Measurements from ENCODE around the gene KMT2E. TPM values are rescaled to one million over a fixed set of nuclear protein-coding genes. Genes with fewer than 3 reads are reported as not detected.

KMT2E gene
- total and polyA plus RNA-seq, 2 donors (not counting 3 experiments of a cell fraction or from before 2014, with no cell fraction given): 19.0 to 74.8 TPM

DNA sequence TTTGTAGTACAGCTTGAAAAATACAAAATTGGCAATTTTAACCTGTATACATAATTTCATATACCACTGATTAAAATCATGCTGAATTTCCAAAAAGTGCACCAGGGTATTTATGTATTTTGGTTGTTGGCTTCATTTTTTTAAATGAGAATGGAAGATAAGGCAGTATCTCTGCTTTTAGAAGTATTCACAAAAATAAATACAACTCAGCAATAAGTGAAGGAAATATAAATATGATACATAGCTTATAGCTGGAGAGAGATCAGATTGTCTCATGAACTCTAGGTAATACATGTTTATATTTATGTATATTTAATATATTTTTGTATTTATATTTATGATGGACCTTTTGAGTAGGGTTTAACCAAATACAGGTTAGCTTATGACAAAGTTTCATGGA, 81.0 kb downstream of the KMT2E start:
- no TSS peak for BruUV-seq (replicated peaks)
- H2AFZ ChIP-seq (ENCODE audit: low read depth, low read length): no peak overlapping the region
- DNase-seq (ENCODE audit: low read depth, low spot score) (no peak), FAIRE-seq (no peak)
- peaks cover 8 to 9% of the 10 kb centered on the region in 2 experiments for H3K36me3 ChIP-seq (ENCODE audit: control insufficient read depth in 2 of 2, extremely low read depth in 1 of 2, insufficient read depth in 2 of 2, low read length in 2 of 2)
- intact Hi-C loops (cut with micrococcal nuclease): loop anchor here (5.0 kb wide), 2 partner anchors 78 to 148 kb away; no protein-coding TSS in a partner anchor
- peaks cover 9% of the 10 kb centered on the region for H3K79me2 ChIP-seq (ENCODE audit: control insufficient read depth, insufficient read depth, low read length)
- H3K9ac ChIP-seq (replicated peaks; ENCODE audit: extremely low read depth, insufficient read depth, low read length): no peak overlapping the region
- H3K9me1 ChIP-seq (replicated peaks; ENCODE audit: control insufficient read depth, extremely low read depth, insufficient read depth, low read length): no peaks in the 10 kb centered on the region
- H3K4me3 ChIP-seq (replicated peaks in 1 of 3; ENCODE audit: insufficient read depth in 1 of 3, low read depth in 1 of 3, low read length in 3 of 3): no peak overlapping the region
- H4K20me1 ChIP-seq (replicated peaks; ENCODE audit: control insufficient read depth, extremely low read depth, insufficient read depth, low read length): no peaks in the 10 kb centered on the region
- peaks cover 24% of the 10 kb centered on the region for H3K4me1 ChIP-seq (ENCODE audit: control insufficient read depth, extremely low read depth, insufficient read depth, low read length)
- no peaks in the 10 kb centered on the region for H3K9me3 ChIP-seq (replicated peaks; ENCODE audit: control insufficient read depth, insufficient read depth, low read length)
- no peak for TF ChIP-seq FOS (IDR thresholded peaks at IDR 0.05; ENCODE audit: borderline replicate concordance, insufficient read depth, low read length)
- no peak for TF ChIP-seq GATA2 (IDR thresholded peaks at IDR 0.05; ENCODE audit: insufficient read depth, insufficient read length, low read depth, low read length)
- TF ChIP-seq, protein P1, sequence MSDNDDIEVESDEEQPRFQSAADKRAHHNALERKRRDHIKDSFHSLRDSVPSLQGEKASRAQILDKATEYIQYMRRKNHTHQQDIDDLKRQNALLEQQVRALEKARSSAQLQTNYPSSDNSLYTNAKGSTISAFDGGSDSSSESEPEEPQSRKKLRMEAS (IDR thresholded peaks at IDR 0.05; ENCODE audit: insufficient read depth, insufficient read length): no peak
- no peak for TF ChIP-seq MYC (IDR thresholded peaks at IDR 0.05; ENCODE audit: low read depth, low read length)
- TF ChIP-seq, protein P2, sequence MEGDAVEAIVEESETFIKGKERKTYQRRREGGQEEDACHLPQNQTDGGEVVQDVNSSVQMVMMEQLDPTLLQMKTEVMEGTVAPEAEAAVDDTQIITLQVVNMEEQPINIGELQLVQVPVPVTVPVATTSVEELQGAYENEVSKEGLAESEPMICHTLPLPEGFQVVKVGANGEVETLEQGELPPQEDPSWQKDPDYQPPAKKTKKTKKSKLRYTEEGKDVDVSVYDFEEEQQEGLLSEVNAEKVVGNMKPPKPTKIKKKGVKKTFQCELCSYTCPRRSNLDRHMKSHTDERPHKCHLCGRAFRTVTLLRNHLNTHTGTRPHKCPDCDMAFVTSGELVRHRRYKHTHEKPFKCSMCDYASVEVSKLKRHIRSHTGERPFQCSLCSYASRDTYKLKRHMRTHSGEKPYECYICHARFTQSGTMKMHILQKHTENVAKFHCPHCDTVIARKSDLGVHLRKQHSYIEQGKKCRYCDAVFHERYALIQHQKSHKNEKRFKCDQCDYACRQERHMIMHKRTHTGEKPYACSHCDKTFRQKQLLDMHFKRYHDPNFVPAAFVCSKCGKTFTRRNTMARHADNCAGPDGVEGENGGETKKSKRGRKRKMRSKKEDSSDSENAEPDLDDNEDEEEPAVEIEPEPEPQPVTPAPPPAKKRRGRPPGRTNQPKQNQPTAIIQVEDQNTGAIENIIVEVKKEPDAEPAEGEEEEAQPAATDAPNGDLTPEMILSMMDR (IDR thresholded peaks at IDR 0.05; ENCODE audit: extremely low read depth in 1 of 2, insufficient read depth in 1 of 2, low read depth in 1 of 2, low read length in 2 of 2): no peak
- no peak for TF ChIP-seq POLR2AphosphoS5 (IDR thresholded peaks at IDR 0.05; ENCODE audit: insufficient read depth, low read depth, low read length)
- TF ChIP-seq POLR2A (IDR thresholded peaks at IDR 0.05; ENCODE audit: low read depth, low read length): no peak
- TF ChIP-seq JUN (IDR thresholded peaks at IDR 0.05; ENCODE audit: borderline replicate concordance, insufficient read depth, insufficient read length, low read depth): no peak
- POLR2A ChIA-PET: no interaction called here
- dilution Hi-C loops (cut with MboI; ENCODE audit: extremely low pct_ligation_motif_present, low sequenced_read_pairs): no loop called here
- H3K27ac ChIP-seq (ENCODE audit: insufficient read depth, low read depth, low read length): no peak overlapping the region
- no peaks in the 10 kb centered on the region for H3K27me3 ChIP-seq (ENCODE audit: control insufficient read depth in 2 of 2, insufficient read depth in 2 of 2, low read length in 2 of 2)
- no peak overlapping the region for H3K4me2 ChIP-seq (ENCODE audit: insufficient read depth, low read length)
- CTCF ChIA-PET: no interaction called here

All from endothelial cell of umbilical vein (primary cell).